ENCODE results near the gene VEZF1.

GRCh38 chr17:57987581-57988300 lies at the start of gene VEZF1:
- TF ChIP-seq, protein P1, sequence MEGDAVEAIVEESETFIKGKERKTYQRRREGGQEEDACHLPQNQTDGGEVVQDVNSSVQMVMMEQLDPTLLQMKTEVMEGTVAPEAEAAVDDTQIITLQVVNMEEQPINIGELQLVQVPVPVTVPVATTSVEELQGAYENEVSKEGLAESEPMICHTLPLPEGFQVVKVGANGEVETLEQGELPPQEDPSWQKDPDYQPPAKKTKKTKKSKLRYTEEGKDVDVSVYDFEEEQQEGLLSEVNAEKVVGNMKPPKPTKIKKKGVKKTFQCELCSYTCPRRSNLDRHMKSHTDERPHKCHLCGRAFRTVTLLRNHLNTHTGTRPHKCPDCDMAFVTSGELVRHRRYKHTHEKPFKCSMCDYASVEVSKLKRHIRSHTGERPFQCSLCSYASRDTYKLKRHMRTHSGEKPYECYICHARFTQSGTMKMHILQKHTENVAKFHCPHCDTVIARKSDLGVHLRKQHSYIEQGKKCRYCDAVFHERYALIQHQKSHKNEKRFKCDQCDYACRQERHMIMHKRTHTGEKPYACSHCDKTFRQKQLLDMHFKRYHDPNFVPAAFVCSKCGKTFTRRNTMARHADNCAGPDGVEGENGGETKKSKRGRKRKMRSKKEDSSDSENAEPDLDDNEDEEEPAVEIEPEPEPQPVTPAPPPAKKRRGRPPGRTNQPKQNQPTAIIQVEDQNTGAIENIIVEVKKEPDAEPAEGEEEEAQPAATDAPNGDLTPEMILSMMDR (conservative IDR thresholded peaks at IDR 0.05; ENCODE audit: low read depth in 2 of 2): no peak
- TF ChIP-seq POLR2AphosphoS5 (IDR thresholded peaks at IDR 0.05; ENCODE audit: low read depth) (no peak), NANOG (IDR thresholded peaks at IDR 0.05; ENCODE audit: borderline replicate concordance) (no peak), ZNF331 (CRISPR knock-in tag; IDR thresholded peaks at IDR 0.05; ENCODE audit: low read depth) (no peak), EZH2 (IDR thresholded peaks at IDR 0.05; ENCODE audit: low read depth, unreplicated experiment) (no peak), JUNB (IDR thresholded peaks at IDR 0.05; ENCODE audit: unreplicated experiment) (no peak), EZH2phosphoT487 (IDR thresholded peaks at IDR 0.05; ENCODE audit: unreplicated experiment) (no peak), ZNF462 (CRISPR knock-in tag; IDR thresholded peaks at IDR 0.05) (no peak), ZNF114 (CRISPR knock-in tag; IDR thresholded peaks at IDR 0.05) (no peak)
- TF ChIP-seq, protein P2, sequence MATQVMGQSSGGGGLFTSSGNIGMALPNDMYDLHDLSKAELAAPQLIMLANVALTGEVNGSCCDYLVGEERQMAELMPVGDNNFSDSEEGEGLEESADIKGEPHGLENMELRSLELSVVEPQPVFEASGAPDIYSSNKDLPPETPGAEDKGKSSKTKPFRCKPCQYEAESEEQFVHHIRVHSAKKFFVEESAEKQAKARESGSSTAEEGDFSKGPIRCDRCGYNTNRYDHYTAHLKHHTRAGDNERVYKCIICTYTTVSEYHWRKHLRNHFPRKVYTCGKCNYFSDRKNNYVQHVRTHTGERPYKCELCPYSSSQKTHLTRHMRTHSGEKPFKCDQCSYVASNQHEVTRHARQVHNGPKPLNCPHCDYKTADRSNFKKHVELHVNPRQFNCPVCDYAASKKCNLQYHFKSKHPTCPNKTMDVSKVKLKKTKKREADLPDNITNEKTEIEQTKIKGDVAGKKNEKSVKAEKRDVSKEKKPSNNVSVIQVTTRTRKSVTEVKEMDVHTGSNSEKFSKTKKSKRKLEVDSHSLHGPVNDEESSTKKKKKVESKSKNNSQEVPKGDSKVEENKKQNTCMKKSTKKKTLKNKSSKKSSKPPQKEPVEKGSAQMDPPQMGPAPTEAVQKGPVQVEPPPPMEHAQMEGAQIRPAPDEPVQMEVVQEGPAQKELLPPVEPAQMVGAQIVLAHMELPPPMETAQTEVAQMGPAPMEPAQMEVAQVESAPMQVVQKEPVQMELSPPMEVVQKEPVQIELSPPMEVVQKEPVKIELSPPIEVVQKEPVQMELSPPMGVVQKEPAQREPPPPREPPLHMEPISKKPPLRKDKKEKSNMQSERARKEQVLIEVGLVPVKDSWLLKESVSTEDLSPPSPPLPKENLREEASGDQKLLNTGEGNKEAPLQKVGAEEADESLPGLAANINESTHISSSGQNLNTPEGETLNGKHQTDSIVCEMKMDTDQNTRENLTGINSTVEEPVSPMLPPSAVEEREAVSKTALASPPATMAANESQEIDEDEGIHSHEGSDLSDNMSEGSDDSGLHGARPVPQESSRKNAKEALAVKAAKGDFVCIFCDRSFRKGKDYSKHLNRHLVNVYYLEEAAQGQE (IDR thresholded peaks at IDR 0.05; ENCODE audit: unreplicated experiment): no peak
- TF ChIP-seq, protein P3, sequence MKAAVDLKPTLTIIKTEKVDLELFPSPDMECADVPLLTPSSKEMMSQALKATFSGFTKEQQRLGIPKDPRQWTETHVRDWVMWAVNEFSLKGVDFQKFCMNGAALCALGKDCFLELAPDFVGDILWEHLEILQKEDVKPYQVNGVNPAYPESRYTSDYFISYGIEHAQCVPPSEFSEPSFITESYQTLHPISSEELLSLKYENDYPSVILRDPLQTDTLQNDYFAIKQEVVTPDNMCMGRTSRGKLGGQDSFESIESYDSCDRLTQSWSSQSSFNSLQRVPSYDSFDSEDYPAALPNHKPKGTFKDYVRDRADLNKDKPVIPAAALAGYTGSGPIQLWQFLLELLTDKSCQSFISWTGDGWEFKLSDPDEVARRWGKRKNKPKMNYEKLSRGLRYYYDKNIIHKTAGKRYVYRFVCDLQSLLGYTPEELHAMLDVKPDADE (IDR thresholded peaks at IDR 0.05): no peak

All from GM23338 (cell line).